ENCODE results near the gene NACA2.

Gene NACA2

DNA sequence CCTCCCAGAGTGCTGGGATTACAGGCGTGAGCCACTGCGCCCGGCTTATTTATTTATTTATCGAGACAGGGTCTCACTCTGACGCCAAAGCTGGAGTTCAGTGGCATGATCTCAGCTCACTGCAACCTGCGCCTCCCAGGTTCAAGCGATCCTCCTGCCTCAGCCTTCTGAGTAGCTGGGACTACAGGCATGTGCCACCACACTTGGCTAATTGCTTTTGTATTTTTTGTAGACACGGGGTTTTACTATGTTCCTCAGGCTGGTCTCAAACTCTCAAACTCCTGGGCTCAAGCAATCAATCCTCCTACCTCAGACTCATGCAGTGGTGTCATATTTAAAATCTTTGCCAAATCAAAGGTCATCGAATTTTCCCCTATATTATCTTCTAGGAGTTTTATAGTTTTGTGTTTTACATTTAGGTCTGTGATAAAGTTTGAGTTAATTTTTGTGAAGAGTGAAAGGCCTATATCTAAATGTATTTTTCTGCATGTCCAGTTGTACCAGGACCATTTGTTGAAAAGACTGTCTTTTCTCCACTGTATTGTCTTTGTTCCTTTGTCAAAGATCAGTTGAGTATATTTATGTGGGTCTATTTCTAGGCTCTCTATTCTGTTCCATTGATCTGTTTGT lies 47.1 kb downstream of the NACA2 start:
- DNase-seq = no peak

DNA sequence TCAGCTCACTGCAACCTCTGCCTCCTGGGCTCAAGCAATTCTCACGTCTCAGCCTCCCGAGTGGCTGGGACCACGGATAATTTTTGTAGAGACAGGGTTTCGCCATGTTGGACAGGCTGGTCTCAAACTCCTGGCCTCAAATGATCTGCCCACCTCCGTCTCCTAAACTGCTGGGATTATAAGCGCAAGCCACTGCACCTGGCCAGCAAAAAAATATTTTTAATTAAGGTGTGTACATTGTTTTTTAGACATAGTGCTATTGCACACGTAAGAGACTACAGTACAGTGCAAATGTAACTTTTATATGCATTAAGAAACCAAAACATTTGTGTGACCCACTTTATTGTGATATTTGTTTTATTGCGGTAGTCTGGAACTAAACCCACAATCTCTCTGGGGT lies 49.0 kb downstream of the NACA2 start:
- DNase-seq = no peak

DNA sequence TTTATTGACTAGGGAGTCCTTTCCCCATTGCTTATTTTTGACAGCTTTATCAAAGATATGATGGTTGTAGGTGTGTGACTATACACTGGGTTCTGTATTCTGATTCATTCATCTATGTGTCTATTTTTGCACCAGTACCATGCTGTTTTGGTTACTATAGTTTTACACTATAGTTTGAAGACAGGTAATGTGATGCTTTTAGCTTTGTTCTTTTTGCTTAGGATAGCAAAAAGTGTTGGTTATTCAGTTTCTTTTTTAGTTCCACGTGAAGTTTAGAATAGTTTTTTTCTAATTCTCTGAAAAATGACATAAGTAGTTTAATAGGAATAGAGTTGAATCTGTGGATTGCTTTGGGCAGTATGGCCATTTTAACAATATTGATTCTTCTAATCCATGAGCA lies 50.1 kb downstream of the NACA2 start:
- DNase-seq = no peak

All from NCI-H1694 (cell line).